H1 (cell line): ENCODE results near the gene TINAG. TPM values are rescaled to one million over a fixed set of nuclear protein-coding genes. Genes with fewer than 3 reads are reported as not detected.

Source experiments
- JUN ChIP-seq: IDR thresholded peaks from 2 replicates; pipeline ENCODE4 v1.6.1; 2011; ENCODE audit warnings: low read depth, mild to moderate bottlenecking, improper control_type of control experiment, low read length
- POLR2A ChIP-seq, 2 experiments: IDR thresholded peaks; 1 replicate in 1 of 2; 2 replicates in 1 of 2; pipeline ENCODE4 v1.6.1; 2011; ENCODE audit warnings: low read depth in 2 of 2, low read length in 2 of 2, mild to moderate bottlenecking in 2 of 2; ENCODE audit errors: control extremely low read depth in 1 of 2
- RXRA ChIP-seq: IDR thresholded peaks from 2 replicates; pipeline ENCODE4 v1.6.1; 2011; ENCODE audit warnings: low read depth, mild to moderate bottlenecking, low read length, moderate library complexity; ENCODE audit not compliant: insufficient read depth
- SRF ChIP-seq: IDR thresholded peaks from 2 replicates; pipeline ENCODE4 v1.6.1; 2011; ENCODE audit warnings: mild to moderate bottlenecking, low read depth, low read length, moderate library complexity
- YY1 ChIP-seq: IDR thresholded peaks from 2 replicates; pipeline ENCODE4 v1.6.1; 2011; ENCODE audit warnings: low read depth, mild to moderate bottlenecking, low read length
- polyA plus RNA-seq, 7 experiments: library from polyadenylated mRNA; depleted of rRNA in 3 of 7; stranded (reverse) in 5 of 7; unstranded in 2 of 7; fragments of >200 nt in 5 of 7; fragments of 200-250 nt in 2 of 7; gene quantifications; 1 replicate in 5 of 7; 2 replicates in 1 of 7; 4 replicates in 1 of 7; pipeline versions ENCODE4 v1.2.1 to v1.2.3, GENCODE V29; 2011 to 2013; ENCODE audit warnings: missing spikeins in 2 of 7, mixed read lengths in 2 of 7
- total RNA-seq: library from RNA; stranded (reverse); fragmentation: NEBNext Ultra II Directional; extraction: Animal tissue kit (Norgen Biotek cat#: 25700); gene quantifications from 2 replicates; pipeline ENCODE4 v1.2.1, GENCODE V29; 2021
- TF ChIP-seq, protein P1 (sequence below): IDR thresholded peaks from 2 replicates; pipeline ENCODE4 v1.6.1; 2012; ENCODE audit warnings: low read length, inconsistent platforms

Gene TINAG
- total and polyA plus RNA-seq, 2 of the 8 experiments (the other 6 are each of a cell fraction or from before 2014, with no cell fraction given) = not detected

DNA sequence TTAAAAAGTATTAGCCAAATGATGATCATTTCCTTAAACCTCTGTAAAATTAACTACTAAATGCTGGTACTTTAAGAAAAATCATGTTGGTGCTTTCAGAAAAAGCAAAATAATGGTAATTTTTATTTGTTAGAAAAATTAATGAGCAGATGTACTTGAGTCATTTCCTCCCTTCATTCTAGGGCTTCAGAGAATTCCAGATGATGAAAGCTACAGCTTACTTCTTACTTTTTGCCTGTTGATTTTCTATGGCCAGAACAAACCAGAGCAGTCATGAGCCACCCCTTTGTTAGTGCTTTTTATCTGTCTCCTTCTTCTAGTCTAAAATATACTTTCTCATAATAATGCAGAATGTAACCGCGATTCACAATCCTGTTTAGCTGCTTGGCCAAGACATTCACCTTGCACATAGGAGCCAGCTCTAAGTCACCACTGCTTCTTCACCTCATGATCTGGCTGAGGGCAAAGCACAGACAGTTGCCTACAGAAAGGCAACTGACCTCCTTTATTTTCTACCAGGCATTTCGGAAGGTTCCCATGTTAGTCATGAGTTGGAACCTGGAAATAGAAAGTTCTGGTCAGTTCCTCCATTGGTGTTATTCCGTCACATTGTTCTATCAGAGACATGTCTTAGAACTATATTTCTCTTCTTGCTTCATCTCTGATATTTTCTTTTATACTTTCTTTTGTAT lies 43.5 kb upstream of the TINAG start (continued):
- TF ChIP-seq, protein P1, sequence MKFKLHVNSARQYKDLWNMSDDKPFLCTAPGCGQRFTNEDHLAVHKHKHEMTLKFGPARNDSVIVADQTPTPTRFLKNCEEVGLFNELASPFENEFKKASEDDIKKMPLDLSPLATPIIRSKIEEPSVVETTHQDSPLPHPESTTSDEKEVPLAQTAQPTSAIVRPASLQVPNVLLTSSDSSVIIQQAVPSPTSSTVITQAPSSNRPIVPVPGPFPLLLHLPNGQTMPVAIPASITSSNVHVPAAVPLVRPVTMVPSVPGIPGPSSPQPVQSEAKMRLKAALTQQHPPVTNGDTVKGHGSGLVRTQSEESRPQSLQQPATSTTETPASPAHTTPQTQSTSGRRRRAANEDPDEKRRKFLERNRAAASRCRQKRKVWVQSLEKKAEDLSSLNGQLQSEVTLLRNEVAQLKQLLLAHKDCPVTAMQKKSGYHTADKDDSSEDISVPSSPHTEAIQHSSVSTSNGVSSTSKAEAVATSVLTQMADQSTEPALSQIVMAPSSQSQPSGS = no peak
- no peak for TF ChIP-seq JUN
- TF ChIP-seq POLR2A (IDR thresholded peaks at IDR 0.05; ENCODE audit: control extremely low read depth in 1 of 2, low read depth in 2 of 2, low read length in 2 of 2) = no peak
- TF ChIP-seq RXRA = no peak
- no peak for TF ChIP-seq YY1
- TF ChIP-seq SRF = no peak
